Measurements from ENCODE around the gene RNF217. TPM values are rescaled to one million over a fixed set of nuclear protein-coding genes. Genes with fewer than 3 reads are reported as not detected.

RNF217 gene
- total RNA-seq, 4 donors from 2014 or later = 26.2 to 32.2 (median 28.8) TPM

DNA sequence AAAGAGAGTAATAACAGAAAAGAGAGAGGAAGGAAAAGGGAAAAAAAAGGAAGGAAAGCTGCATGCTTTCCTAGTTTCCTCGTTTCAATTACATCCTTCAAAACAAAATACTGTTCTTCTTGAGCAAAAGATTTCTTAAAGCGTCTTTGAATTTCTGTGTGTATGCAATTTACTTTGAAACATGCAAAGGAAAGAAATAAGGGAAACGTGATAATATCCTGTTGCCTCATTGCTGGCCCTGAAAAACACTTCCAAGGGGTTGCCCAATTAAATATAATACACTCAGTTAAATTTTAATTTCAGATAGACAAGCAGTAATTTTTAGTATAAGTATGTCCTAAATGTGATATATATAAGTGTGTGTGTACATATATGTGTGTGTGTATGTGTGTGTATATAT, 140.2 kb downstream of the RNF217 start:
- no peak overlapping the region for H3K4me3 ChIP-seq
- WGBS, 2 donors (ENCODE audit: low coverage in 1 of 2) = 52 to 76% methylated on average over 2 to 3 of the region's 3 CpGs
- peaks cover 0 to 28% (median 3%) of the 10 kb centered on the region in 3 donors for H3K4me1 ChIP-seq
- no peak for ATAC-seq
- H3K27me3 ChIP-seq = no peaks in the 10 kb centered on the region
- TF ChIP-seq, protein P1, sequence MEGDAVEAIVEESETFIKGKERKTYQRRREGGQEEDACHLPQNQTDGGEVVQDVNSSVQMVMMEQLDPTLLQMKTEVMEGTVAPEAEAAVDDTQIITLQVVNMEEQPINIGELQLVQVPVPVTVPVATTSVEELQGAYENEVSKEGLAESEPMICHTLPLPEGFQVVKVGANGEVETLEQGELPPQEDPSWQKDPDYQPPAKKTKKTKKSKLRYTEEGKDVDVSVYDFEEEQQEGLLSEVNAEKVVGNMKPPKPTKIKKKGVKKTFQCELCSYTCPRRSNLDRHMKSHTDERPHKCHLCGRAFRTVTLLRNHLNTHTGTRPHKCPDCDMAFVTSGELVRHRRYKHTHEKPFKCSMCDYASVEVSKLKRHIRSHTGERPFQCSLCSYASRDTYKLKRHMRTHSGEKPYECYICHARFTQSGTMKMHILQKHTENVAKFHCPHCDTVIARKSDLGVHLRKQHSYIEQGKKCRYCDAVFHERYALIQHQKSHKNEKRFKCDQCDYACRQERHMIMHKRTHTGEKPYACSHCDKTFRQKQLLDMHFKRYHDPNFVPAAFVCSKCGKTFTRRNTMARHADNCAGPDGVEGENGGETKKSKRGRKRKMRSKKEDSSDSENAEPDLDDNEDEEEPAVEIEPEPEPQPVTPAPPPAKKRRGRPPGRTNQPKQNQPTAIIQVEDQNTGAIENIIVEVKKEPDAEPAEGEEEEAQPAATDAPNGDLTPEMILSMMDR (IDR thresholded peaks at IDR 0.05) = no peak
- TF ChIP-seq POLR2A (IDR thresholded peaks at IDR 0.05) (no peak), EP300 (IDR thresholded peaks at IDR 0.05) (no peak)
- peak overlapping the region; percentile 19 to 76 (median 54) for H3K27ac ChIP-seq
- no peaks in the 10 kb centered on the region for H3K36me3 ChIP-seq
- no peaks in the 10 kb centered on the region for H3K9me3 ChIP-seq

DNA sequence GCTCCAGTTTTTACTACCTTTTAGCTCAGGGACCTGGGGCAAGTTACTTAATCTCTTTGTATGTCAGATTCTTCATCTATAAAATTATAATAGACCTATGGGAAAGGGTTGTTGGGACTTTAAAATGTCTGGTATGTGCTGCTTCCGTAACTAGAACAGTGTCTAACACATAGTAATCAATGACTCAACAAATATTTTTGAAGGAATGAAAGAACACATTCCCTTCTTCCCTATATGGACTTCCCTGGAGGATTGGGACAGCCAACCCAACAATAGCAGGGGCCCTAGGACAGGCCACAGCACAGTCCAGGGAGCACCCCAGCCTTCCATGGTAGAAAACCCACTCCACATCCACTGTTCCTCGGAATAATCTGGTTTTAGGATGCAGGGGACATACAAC, 140.7 kb downstream of the RNF217 start:
- Histone ChIP-seq H3K36me3 (no peaks in the 10 kb centered on the region), H3K9me3 (no peaks in the 10 kb centered on the region), H3K4me1 (peaks cover 0 to 28% (median 3%) of the 10 kb centered on the region in 3 donors), H3K4me3 (no peak overlapping the region), H3K27me3 (no peaks in the 10 kb centered on the region), H3K27ac (peak overlapping the region in 3 of 4 donors; percentile 19 to 76 (median 65))
- peak; percentile 77 for ATAC-seq
- TF ChIP-seq, protein P1 (IDR thresholded peaks at IDR 0.05) = no peak
- peak; percentile 57 for TF ChIP-seq POLR2AphosphoS5 (IDR thresholded peaks at IDR 0.05)
- 66 to 67% methylated on average over 1 to 2 of the region's 2 CpGs for WGBS, 2 donors (ENCODE audit: low coverage in 1 of 2)

DNA sequence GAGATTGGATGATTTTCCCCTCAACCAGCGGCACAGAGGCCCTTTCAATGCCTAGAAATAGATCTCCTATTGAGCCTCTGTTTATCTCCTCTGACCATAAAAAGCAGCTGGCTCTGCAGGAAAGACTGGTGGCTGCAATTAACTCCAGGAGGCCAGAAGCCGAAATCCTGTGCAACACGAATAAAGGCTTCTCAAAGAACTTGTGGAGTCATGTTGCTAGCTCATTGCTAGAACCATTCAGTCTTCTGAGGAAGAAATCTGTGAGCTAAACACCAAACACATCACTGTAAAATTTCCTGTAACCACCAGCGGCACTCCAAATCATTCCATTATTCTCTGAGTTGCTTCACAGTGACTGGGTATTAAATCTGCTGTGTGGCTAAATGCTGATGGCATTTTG, 142.2 kb downstream of the RNF217 start:
- no peak for ATAC-seq
- peaks cover 0 to 22% (median 3%) of the 10 kb centered on the region in 3 donors for H3K4me1 ChIP-seq
- H3K9me3 ChIP-seq = peaks cover 0 to 8% (median 0%) of the 10 kb centered on the region in 3 donors
- WGBS, 2 donors (ENCODE audit: low coverage in 1 of 2) = 55 to 73% methylated on average over 3 to 4 of the region's 4 CpGs
- TF ChIP-seq POLR2A (IDR thresholded peaks at IDR 0.05) = no peak
- TF ChIP-seq POLR2AphosphoS5 (IDR thresholded peaks at IDR 0.05) = no peak
- TF ChIP-seq, protein P1 (IDR thresholded peaks at IDR 0.05) = no peak
- TF ChIP-seq EP300 (IDR thresholded peaks at IDR 0.05) = no peak
- H3K27me3 ChIP-seq = no peaks in the 10 kb centered on the region
- H3K36me3 ChIP-seq = no peaks in the 10 kb centered on the region
- peak overlapping the region in 2 of 4 donors; percentile 48 to 65 for H3K27ac ChIP-seq
- H3K4me3 ChIP-seq = no peak overlapping the region

DNA sequence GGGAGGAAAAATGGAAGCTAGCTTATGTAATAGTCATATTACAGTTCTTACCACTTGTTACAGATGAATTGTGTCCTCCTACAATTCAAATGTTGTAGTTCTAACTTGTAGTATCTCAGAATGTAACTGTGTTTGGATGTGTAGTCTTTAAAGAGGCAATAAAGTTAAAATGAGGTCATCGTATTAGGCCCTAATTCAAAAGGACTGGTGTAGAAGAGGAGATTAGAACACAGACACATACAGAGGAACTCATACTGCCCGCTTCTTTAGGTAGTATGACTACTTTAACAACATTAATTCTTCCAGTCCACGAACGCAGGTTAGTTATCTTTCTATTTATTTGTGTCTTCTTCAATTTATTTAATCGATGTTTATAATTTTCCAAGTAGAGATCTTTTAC, 144.8 kb downstream of the RNF217 start:
- no peak overlapping the region for H3K4me3 ChIP-seq
- H3K27ac ChIP-seq = no peak overlapping the region
- ATAC-seq = no peak
- H3K36me3 ChIP-seq = no peaks in the 10 kb centered on the region
- H3K4me1 ChIP-seq = peaks cover 0 to 12% (median 3%) of the 10 kb centered on the region in 3 donors
- TF ChIP-seq POLR2AphosphoS5 (IDR thresholded peaks at IDR 0.05) (no peak), POLR2A (IDR thresholded peaks at IDR 0.05) (no peak), EP300 (IDR thresholded peaks at IDR 0.05) (no peak)
- TF ChIP-seq, protein P1 (IDR thresholded peaks at IDR 0.05) = no peak
- H3K27me3 ChIP-seq = no peaks in the 10 kb centered on the region
- WGBS, 2 donors (ENCODE audit: low coverage in 1 of 2) = 93 to 94% methylated on average over 5 of the region's 5 CpGs
- peaks cover 0 to 34% (median 0%) of the 10 kb centered on the region in 3 donors for H3K9me3 ChIP-seq

DNA sequence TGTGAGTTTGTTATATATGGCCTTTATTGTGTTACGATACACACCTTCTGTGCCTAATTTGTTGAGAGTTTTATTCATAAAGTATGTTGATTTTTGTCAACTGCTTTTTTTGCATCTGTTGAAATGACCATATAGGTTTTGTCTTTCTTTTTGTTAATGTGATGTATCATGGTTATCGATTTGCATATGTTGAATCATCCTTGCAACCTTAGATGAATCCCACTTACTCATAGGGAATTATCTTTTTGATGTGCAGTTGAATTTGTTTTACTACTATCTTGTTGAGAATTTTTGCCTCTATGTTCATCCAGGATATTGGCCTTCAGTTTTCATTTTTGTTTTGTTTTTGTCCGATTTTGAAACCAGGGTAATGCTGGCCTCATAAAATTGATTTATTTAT, 145.7 kb downstream of the RNF217 start:
- Histone ChIP-seq H3K4me3 (no peak overlapping the region), H3K36me3 (no peaks in the 10 kb centered on the region), H3K27ac (no peak overlapping the region), H3K4me1 (peaks cover 0 to 7% (median 0%) of the 10 kb centered on the region in 3 donors), H3K9me3 (peaks cover 0 to 35% (median 0%) of the 10 kb centered on the region in 3 donors), H3K27me3 (no peaks in the 10 kb centered on the region)
- no peak for ATAC-seq
- TF ChIP-seq, protein P1 (IDR thresholded peaks at IDR 0.05) = no peak
- TF ChIP-seq EP300 (IDR thresholded peaks at IDR 0.05) = no peak
- no peak for TF ChIP-seq POLR2AphosphoS5 (IDR thresholded peaks at IDR 0.05)
- no peak for TF ChIP-seq POLR2A (IDR thresholded peaks at IDR 0.05)
- 93 to 94% methylated on average over 3 of the region's 3 CpGs for WGBS, 2 donors (ENCODE audit: low coverage in 1 of 2)
